ENCODE measurements around the gene DNAL1.
"Not testable (repeated sequence)": the region's sequence is repeated elsewhere in the genome, so short reads cannot be mapped to it uniquely, and the experiment has no call there.

Gene DNAL1, protein sequence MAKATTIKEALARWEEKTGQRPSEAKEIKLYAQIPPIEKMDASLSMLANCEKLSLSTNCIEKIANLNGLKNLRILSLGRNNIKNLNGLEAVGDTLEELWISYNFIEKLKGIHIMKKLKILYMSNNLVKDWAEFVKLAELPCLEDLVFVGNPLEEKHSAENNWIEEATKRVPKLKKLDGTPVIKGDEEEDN

GRCh38 chr14:73644531-73645247 is at the start of gene DNAL1:
Gene DNAL1, plus strand, starts transcription at chr14:73644986. Its CDS starts 54 bp downstream, at chr14:73645040.
- in situ Hi-C loops (cut with MboI; ENCODE audit: low sequenced_read_pairs), result no loop called here

DNA sequence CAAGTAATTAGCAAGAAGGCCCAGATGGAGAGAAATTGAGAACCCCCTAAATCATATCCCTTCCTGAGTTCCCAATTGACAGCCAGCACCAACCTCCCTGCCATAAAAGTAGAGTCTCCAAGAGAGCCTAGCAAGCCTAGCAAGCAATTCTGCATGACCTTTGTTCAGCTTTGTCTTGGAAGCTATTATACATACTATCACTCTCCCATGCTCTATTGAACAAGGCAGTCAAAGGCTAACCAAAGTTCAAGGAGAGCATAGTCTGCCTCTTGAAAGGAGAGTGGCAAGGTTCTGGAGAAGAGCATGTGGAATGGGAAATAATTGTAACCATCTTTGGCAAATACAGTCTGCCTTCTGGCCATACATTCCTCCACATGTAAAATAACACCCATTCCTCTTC is 45.3 kb upstream of the DNAL1 start:
- in situ Hi-C loops (cut with MboI; ENCODE audit: low sequenced_read_pairs), result no loop called here

DNA sequence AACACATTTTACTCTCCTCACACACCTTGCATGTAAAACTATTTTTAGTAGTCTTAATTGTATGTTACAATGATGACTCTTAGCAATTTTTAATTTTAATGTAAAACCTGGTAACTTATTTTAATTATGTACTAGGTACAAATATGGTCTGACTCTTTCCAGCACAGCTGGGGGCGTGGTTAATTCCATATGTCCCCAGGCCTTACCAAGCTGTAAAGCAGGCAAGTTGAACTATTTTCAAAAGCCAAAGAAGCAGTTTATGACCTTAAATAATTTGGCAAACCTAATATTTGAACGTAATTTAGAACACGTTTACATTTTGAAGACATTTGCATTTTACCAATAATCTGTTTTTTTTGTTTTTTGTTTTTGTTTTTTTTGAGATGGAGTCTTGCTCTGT is 41.8 kb upstream of the DNAL1 start:
- in situ Hi-C loops (cut with MboI; ENCODE audit: low sequenced_read_pairs), result no loop called here

DNA sequence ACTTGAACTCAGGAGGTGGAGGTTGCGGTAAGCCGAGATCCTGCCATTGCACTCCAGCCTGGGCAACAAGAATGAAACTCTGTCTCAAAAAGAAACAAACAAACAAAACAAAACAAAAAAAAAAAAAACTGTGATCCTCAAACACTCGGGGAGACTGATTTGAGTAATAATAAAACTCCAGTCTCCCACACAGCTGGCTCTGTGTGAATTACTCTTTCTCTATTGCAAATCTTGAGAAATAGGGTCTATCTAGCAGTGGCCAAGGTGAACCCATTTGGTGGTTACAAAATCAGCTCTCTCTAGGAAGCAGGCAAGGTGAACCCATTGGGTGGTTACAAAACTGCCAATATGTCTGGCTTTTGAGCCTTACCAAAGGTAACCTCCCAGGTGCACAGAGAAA is 38.5 kb upstream of the DNAL1 start:
- in situ Hi-C loops (cut with MboI; ENCODE audit: low sequenced_read_pairs), result no loop called here

- in situ Hi-C loops (cut with MboI; ENCODE audit: low sequenced_read_pairs), result no loop called here
Observed at GRCh38 chr14:73607241-73607640, 37.5 kb upstream of the DNAL1 start.

DNA sequence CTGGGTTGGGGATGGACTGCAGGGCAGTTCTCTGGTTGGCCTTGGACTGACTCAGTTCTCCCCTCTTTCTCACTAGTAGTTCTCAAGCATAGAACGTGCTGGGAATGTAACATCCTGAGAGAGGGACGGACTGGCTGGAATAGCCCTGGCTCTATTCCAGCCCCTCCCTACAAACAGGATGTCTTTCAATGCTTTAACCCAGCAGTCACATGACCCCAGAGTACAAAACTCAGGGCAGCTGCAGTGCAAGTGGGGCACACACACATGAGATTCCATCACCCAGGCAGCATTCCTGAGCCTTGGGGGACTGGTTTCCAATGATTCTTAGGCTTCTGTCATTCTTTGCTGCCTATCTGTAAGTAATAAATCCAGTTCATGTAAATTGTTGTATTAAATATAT is 34.1 kb upstream of the DNAL1 start:
- in situ Hi-C loops (cut with MboI; ENCODE audit: low sequenced_read_pairs), result no loop called here

DNA sequence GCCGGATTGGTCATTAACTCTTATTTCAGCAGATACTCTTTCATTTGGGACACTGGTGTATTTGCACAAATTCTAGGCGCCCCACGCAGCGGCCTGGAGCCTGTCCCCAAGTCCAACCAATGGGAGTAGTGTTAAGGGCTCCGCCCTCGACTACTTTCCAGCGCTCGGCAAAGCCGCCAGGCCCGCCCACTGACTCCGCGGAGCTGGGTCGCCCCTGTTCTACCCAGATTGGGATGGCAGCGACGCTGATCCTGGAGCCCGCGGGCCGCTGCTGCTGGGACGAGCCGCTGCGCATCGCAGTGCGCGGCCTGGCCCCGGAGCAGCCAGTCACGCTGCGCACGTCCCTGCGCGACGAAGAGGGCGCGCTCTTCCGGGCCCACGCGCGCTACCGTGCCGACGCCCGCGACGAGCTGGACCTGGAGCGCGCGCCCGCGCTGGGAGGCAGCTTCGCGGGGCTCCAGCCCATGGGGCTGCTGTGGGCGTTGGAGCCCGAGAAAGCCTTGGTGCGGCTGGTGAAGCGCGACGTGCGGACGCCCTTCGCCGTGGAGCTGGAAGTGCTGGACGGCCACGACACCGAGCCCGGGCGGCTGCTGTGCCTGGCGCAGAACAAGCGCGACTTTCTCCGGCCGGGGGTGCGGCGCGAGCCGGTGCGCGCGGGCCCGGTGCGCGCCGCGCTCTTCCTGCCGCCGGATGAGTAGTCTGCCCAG is 32.3 kb upstream of the DNAL1 start, which contains the start of gene ACOT6:
ACOT6 (plus strand) TSS at position 179 of the 707 bp plus-strand sequence; CDS start at position 234, 55 bp downstream.
- in situ Hi-C loops (cut with MboI; ENCODE audit: low sequenced_read_pairs), result no loop called here

DNA sequence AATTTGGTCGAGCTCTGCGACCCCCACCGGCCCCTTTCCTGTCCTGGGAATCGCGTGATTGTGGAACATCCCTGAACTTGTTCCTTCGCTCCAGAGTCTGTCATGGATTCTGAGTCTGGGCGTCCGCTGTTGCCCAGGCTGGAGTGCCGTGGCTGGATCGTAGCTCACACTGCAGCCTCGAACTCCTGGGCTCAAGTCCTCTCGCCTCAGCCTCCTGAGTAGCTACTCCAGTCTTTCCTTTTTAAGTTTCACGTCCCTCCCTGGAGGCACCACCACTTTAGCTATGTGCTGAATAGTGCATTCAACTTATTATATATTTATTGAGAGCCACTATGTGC is 31.8 kb upstream of the DNAL1 start:
- in situ Hi-C loops (cut with MboI; ENCODE audit: low sequenced_read_pairs), result no loop called here

DNA sequence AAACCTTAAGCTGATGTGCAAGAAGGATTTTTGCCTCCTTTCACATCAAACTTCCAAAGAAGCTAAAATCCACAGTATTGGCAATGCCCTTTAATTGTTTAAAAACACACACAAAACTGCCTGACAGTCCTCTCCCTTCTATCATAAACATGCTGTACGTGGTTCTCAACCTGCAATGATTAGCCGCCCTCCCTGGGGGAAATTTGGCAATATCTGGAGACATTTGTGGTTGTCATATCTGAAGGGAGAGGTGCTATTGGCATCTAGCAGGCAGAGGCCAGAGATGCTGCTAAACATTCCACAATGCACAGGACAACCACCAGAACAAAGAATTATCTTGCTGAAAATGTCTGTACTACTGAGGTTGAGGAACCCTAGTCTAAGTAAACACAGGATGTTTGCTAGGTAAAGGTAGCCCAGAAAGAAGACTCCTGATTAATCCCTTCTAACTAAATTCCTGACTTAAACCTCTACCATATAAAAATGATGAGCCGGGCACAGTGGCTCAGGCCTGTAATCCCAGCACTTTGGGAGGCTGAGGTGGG is 31.3 kb upstream of the DNAL1 start:
- in situ Hi-C loops (cut with MboI; ENCODE audit: low sequenced_read_pairs), result no loop called here

GRCh38 chr14:73616831-73617230 is 28.0 kb upstream of the DNAL1 start:
- in situ Hi-C loops (cut with MboI; ENCODE audit: low sequenced_read_pairs), result no loop called here

- in situ Hi-C loops (cut with MboI; ENCODE audit: low sequenced_read_pairs), result no loop called here
Observed at GRCh38 chr14:73619524-73619923, 25.3 kb upstream of the DNAL1 start.

DNA sequence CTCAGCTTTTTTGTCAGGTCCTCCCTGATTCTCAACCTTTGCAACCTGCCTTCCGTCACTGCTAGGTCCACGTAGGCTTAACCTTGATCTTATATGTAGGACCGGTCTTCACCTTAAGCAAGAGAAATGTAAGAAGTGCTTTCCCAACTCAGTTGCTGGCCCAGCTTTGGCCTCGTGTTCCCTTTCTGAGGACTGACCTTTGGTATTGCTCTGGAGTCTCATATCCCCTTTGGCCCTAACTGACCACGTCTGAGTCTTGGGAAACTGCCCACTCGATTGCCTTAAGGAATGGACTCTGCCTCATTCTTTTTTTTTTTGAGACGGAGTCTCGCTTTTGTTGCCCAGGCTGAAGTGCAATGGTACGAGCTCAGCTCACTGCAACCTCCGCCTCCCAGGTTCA is 24.5 kb upstream of the DNAL1 start:
- in situ Hi-C loops (cut with MboI; ENCODE audit: low sequenced_read_pairs), result no loop called here

DNA sequence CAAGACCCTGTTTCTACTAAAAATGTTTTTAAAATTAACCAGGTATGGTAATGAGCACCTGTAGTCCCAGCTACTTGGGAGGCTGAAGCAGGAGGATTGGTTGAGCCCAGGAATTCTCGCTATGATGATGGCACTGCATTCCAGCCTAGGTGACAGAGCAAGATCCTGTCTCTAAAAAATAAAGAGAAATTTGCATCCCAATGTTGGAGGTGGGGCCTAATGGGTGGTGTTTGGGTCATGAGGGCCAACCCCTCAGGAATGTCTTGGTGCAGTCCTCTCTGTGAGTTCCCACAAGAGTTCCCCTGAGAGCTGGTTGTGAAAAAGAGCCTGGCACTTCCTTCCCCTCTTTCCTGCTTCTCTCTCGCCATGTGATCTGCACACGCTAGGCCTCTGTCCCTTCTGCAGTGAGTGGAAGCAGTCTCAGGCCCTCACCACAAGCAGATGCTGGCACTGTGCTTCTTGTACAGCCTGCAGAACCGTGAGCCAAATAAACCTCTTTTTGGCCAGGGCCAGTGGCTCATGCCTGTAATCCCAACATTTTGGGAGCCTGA is 21.2 kb upstream of the DNAL1 start:
- in situ Hi-C loops (cut with MboI; ENCODE audit: low sequenced_read_pairs), result no loop called here

DNA sequence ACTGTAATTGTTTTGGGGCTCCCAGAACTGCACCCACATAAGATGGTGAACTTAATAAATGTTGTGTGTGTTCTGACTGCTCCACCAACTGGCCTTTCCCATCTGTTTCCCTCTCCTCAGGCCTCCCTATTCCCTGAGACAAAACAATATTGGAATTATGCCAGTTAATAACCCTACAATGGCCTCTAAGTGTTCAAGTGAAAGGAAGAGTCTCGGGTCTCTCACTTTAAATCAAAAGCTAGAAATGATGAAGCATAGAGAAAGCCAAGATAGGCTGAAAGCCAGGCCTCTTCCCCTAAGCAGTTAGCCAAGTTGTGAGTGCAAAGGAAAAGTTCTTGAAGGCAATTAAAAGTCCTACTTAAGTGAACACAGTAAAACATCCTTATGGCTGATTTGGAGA is 19.1 kb upstream of the DNAL1 start:
- in situ Hi-C loops (cut with MboI; ENCODE audit: low sequenced_read_pairs), result no loop called here

DNA sequence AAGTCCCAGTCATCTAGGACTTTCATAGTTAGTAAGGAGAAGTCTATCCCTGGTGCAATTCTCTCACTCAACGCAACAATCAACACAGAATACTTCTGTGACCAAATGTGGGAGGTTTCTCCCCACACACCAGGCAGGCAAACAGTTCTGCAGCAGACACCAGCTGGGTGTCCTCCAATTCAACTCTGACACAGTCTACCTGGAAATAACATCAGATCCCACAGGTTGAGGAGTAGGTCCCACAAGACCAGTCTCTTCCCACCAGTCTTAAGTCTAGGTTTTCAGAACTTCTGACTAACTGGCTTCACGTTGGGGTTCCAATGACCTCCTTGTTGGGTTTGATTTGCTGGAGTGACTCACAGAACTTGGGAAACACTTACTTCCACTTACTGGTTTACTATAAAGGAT is 17.6 kb upstream of the DNAL1 start:
- in situ Hi-C loops (cut with MboI; ENCODE audit: low sequenced_read_pairs), result no loop called here

GRCh38 chr14:73630009-73630780 is 14.6 kb upstream of the DNAL1 start:
- in situ Hi-C loops (cut with MboI; ENCODE audit: low sequenced_read_pairs), result no loop called here

GRCh38 chr14:73633116-73634010 is 11.4 kb upstream of the DNAL1 start:
- in situ Hi-C loops (cut with MboI; ENCODE audit: low sequenced_read_pairs), result no loop called here

DNA sequence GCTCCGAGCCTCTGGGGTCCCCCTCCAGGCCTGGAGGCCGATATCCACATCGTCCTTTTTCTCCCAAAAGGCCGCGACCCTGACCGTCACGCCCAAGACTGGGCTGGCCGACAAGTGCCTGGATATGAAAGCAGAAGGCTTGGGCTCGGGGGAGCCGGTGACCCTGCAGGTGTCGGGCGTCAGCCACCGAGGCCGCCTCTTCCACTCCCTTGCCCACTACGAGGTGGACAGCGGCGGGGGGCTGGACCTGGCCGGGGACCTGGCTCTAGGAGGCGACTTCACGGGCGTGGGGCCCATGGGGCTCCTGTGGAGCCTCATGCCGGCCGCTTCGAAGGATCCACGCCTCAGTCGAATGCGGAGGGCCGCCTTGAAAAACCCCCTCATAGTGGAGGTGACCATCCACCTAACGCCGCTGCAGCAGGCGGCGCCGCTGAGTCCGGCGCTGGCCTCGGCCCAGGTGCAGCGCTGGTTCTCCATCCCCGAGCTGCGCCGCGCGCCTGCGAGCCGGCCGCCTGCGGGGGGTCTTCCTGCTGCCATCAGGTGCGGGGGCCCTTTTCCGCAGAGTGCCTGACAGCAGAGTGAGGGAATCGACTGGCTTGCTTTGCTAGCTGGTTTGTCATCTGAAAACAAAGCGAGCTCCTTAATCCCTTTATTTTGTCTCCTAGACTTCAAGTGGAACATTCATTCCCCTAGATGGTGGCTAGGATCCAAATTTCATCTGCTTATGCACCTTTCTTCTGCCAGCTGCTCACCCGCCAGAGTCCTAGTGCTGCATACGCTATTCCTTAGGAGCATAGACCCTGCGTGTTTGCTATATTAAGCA is 10.6 kb upstream of the DNAL1 start:
- in situ Hi-C loops (cut with MboI; ENCODE audit: low sequenced_read_pairs), result no loop called here

- in situ Hi-C loops (cut with MboI; ENCODE audit: low sequenced_read_pairs), result not testable (repeated sequence)
Observed at GRCh38 chr14:73636355-73636754, 8.4 kb upstream of the DNAL1 start.
